AG09319 (cell line): ENCODE measurements around the gene EPHA10.

ENCODE experiments used
- DNase-seq: peaks from one replicate; pipeline ENCODE4 v3.0.0-alpha.2; 2010; ENCODE audit warnings: low read depth; ENCODE audit errors: extremely low read depth
- TF ChIP-seq, protein P1 (sequence below): IDR thresholded peaks from 2 replicates; pipeline ENCODE4 v1.5.1; 2011; ENCODE audit warnings: low read depth, mild to moderate bottlenecking, inconsistent platforms, low read length, moderate library complexity

Gene EPHA10

DNA sequence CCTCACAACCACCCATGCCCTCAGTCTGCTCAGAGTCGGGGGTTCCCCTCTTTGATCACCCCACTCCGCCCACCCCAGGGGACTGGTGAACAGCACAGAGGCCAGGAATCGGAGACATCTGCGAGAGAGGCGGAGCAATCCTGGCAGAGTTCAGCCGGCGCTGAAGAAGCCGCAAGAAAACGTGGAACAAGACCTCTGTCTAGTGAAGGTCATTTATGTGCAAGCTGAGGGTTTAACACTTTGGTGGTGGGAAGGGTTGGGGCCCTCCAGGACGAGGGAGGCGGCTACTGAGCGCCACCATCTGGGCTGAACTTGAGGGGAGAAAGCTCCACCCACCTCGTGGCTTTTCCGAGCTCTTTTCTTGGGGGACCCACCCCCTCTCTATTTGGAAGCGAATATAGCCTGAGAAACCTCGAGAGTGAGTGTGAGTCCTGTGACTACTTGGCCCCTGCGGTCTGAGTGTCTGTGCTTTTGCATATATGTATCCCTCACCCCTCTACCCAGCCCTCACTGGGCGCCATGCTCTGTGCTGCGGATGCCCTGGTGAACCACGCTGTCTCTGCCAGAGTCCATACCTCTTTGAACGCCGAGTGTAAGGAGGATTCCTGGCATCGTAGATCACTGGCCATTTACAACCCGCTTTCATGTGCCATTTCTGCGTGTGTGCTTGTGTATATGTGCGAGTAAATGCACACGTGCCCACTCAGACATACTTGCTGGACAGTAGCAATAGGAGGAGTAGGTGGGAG is 1.2 kb upstream of the EPHA10 start:
- DNase-seq, result no peak
- TF ChIP-seq, protein P1, sequence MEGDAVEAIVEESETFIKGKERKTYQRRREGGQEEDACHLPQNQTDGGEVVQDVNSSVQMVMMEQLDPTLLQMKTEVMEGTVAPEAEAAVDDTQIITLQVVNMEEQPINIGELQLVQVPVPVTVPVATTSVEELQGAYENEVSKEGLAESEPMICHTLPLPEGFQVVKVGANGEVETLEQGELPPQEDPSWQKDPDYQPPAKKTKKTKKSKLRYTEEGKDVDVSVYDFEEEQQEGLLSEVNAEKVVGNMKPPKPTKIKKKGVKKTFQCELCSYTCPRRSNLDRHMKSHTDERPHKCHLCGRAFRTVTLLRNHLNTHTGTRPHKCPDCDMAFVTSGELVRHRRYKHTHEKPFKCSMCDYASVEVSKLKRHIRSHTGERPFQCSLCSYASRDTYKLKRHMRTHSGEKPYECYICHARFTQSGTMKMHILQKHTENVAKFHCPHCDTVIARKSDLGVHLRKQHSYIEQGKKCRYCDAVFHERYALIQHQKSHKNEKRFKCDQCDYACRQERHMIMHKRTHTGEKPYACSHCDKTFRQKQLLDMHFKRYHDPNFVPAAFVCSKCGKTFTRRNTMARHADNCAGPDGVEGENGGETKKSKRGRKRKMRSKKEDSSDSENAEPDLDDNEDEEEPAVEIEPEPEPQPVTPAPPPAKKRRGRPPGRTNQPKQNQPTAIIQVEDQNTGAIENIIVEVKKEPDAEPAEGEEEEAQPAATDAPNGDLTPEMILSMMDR, result no peak

GRCh38 chr1:37764414-37764825 is 500 bp downstream of the EPHA10 start:
- DNase-seq, result no peak
- TF ChIP-seq, protein P1, result no peak

DNA sequence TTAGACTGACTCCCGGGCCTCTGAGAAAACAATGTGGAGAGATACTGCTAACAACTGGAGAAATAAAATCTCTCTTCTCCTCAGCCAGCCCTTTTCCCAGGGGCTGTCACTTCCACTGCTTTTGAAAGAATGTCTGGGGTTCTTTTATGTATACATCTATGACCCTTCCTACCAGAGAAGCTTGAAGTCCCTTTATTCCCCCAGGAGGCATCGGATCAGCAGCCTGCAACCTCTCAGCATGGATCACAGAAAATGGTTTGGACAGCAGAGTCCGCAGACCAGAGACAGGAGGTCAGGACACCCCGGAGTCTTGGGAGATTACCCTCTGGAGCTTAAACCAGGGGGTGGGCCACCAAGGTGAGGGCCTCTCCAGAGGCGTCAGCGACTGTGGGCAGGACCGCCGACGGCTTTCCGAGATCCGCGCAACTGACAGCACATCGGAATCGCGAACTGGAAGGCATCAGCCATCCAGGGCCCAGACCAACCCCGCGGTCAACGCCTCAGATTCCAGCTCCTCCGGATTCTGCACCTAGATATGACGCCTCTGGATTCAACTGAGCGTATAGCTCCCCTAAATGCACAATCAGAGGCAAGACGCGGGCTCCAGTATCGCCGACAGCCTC is 1.0 kb downstream of the EPHA10 start:
- TF ChIP-seq, protein P1, result no peak
- no peak for DNase-seq

- TF ChIP-seq, protein P1, result no peak
- DNase-seq, result no peak
Observed at GRCh38 chr1:37762516-37762915, 2.4 kb downstream of the EPHA10 start.

GRCh38 chr1:37761416-37762095 is 3.4 kb downstream of the EPHA10 start:
- TF ChIP-seq, protein P1, result no peak
- DNase-seq, result no peak

DNA sequence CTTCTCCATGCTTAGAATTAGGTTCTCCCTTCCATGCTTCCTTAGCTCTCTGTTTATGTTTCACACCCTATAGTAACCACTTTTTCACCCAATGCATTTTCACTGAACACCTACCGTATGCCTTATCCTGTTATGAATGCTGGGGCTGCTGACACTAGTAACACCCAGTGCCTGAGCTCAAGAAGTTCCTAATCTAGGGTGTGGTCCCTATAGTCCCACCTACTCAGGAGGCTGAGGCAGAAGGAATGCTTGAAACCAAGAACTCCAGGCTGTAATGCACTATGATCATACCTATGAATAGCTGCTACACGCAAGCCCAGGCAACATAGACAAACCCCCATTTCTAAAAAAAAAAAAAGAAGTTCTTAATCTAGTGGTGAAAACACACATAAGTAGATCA is 5.5 kb downstream of the EPHA10 start:
- TF ChIP-seq, protein P1, result no peak
- DNase-seq, result no peak

- TF ChIP-seq, protein P1, result no peak
- DNase-seq, result no peak
Observed at GRCh38 chr1:37755951-37756560, 8.9 kb downstream of the EPHA10 start.
